Kidney (tissue), 14 donors: ENCODE data around the gene SOCS6. TPM values are rescaled to one million over a fixed set of nuclear protein-coding genes. Genes with fewer than 3 reads are reported as not detected.

Experiments
- DNase-seq, 5 donors: peaks; one replicate each; pipeline ENCODE4 v3.0.0-alpha.2; 2013 to 2020
- FAIRE-seq: peaks from 2 replicates; lab custom pipeline; 2012; peaks lifted over from hg19 to GRCh38; lab: Jason Lieb, UNC
- H3K27ac ChIP-seq, 2 donors: one replicate each; pipeline ENCODE4 v1.7.0; 2013; ENCODE audit warnings: low read depth in 2 of 2, low read length in 2 of 2, inconsistent platforms in 1 of 2
- H3K27me3 ChIP-seq: one replicate; pipeline ENCODE4 v1.7.1; 2013; ENCODE audit warnings: low read length, inconsistent platforms; ENCODE audit not compliant: control insufficient read depth, insufficient read depth
- H3K36me3 ChIP-seq, 3 donors: one replicate each; pipeline versions ENCODE4 v1.7.0 to v1.7.1; 2013; ENCODE audit warnings: low read length in 3 of 3, control low read depth in 1 of 3, inconsistent platforms in 1 of 3; ENCODE audit not compliant: insufficient read depth in 3 of 3, control insufficient read depth in 2 of 3
- H3K4me1 ChIP-seq, 3 donors: one replicate each; pipeline versions ENCODE4 v1.7.0 to v1.7.1; 2013; ENCODE audit warnings: low read length in 3 of 3, inconsistent platforms in 1 of 3, low read depth in 1 of 3; ENCODE audit not compliant: control insufficient read depth in 2 of 3, insufficient read depth in 2 of 3
- H3K4me3 ChIP-seq, 3 donors: one replicate each; pipeline versions ENCODE4 v1.7.0 to v1.8.1; 2013; ENCODE audit warnings: low read length in 3 of 3, control low read depth in 1 of 3, inconsistent platforms in 1 of 3
- H3K9ac ChIP-seq, 3 donors: one replicate each; pipeline versions ENCODE4 v1.7.0 to v1.7.1; 2013; ENCODE audit warnings: low read length in 3 of 3, control low read depth in 1 of 3, inconsistent platforms in 1 of 3
- H3K9me3 ChIP-seq, 3 donors: one replicate each; pipeline versions ENCODE4 v1.7.0 to v1.7.1; 2013; ENCODE audit warnings: low read length in 3 of 3, control low read depth in 1 of 3, inconsistent platforms in 1 of 3; ENCODE audit not compliant: control insufficient read depth in 2 of 3, insufficient read depth in 1 of 3
- intact Hi-C: fragments of 100-400 bp; cut with DNase I; formaldehyde crosslinking; loops from one replicate; pipeline ENCODE4 v1.11.1; 2022
- polyA plus RNA-seq: library from polyadenylated mRNA; stranded (reverse); fragments of 350-450 nt; fragmentation: Illumina TruSeq; extraction: RNeasy Lipid Tissue Mini Kit (QIAGEN cat#74804); gene quantifications from one replicate; pipeline ENCODE4 v1.2.3, GENCODE V29; 2014; ENCODE audit warnings: low read depth, low replicate concordance; ENCODE audit not compliant: insufficient read depth
- total RNA-seq: library from RNA; stranded (reverse); fragmentation: NEBNext Ultra II Directional; extraction: Animal tissue kit (Norgen Biotek cat#: 25700); gene quantifications from one replicate; pipeline ENCODE4 v1.2.1, GENCODE V29; 2021
- TF ChIP-seq, protein P1 (sequence below): IDR thresholded peaks from 3 replicates; pipeline ENCODE4 v1.5.1; 2012; ENCODE audit warnings: mild to moderate bottlenecking, moderate library complexity, borderline replicate concordance; ENCODE audit not compliant: insufficient read depth; ENCODE audit errors: extremely low read depth
- donor health status: control.
- donor health status: control.
- donor health status: control.
- donor health status: control.
- donor health status: control.
- donor health status: DM: yes; HTN: yes; CAD: no.
- donor health status: Normal renal cell carcinoma (clear cell type).

Gene SOCS6
- total and polyA plus RNA-seq, 2 donors from 2014 or later = 5.1 to 18.7 TPM

DNA sequence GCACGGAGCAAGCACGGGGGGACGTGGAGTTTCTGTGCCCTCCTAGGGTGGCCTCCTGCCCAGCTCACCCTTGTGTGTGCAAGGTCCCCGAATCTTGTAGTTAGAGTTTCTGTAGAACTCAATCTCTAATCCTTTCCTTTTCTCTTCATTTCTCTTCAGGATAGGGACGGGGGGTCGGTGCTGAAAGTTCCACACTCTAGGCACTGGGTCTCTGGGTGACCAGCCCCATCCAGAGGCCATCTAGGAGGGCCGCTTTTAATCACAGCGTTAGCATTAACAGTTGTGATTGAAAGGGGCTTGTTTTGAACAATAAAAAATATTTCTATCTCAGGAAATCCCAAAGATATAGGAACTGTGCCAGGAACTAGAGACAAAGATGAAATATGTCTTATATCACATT, 10.5 kb downstream of the SOCS6 start:
- FAIRE-seq = no peak
- Histone ChIP-seq H3K9ac (no peak overlapping the region), H3K9me3 (no peaks in the 10 kb centered on the region), H3K27ac (no peak overlapping the region), H3K36me3 (no peaks in the 10 kb centered on the region), H3K4me3 (no peak overlapping the region), H3K27me3 (no peaks in the 10 kb centered on the region), H3K4me1 (peaks cover 0 to 18% (median 9%) of the 10 kb centered on the region in 3 donors)
- TF ChIP-seq, protein P1, sequence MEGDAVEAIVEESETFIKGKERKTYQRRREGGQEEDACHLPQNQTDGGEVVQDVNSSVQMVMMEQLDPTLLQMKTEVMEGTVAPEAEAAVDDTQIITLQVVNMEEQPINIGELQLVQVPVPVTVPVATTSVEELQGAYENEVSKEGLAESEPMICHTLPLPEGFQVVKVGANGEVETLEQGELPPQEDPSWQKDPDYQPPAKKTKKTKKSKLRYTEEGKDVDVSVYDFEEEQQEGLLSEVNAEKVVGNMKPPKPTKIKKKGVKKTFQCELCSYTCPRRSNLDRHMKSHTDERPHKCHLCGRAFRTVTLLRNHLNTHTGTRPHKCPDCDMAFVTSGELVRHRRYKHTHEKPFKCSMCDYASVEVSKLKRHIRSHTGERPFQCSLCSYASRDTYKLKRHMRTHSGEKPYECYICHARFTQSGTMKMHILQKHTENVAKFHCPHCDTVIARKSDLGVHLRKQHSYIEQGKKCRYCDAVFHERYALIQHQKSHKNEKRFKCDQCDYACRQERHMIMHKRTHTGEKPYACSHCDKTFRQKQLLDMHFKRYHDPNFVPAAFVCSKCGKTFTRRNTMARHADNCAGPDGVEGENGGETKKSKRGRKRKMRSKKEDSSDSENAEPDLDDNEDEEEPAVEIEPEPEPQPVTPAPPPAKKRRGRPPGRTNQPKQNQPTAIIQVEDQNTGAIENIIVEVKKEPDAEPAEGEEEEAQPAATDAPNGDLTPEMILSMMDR = no peak
- intact Hi-C loops = no loop called here
- DNase-seq = no peak

DNA sequence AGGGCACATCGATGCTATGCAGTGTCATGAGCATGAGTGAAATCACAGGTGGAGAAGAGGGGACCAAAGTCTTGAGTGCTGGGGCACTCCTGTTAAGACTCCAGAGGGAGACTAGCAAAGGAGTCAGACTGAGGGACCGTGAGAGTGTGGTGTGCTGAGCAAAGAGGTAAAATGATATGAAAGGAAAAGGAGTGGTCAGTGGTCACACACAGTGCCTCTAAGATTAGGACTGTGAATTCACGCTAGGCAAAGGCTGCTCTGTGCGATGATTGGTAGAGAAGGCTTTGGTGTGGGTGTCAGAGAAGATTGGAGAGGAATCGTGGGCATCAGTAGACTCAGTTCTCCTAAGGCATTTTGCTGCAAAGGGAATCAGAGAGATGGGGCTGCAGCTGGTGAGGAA, 12.8 kb downstream of the SOCS6 start:
- no peaks in the 10 kb centered on the region for H3K4me1 ChIP-seq
- DNase-seq (no peak), FAIRE-seq (no peak)
- no peak overlapping the region for H3K27ac ChIP-seq
- no peaks in the 10 kb centered on the region for H3K9me3 ChIP-seq
- intact Hi-C loops = no loop called here
- H3K4me3 ChIP-seq = no peak overlapping the region
- H3K27me3 ChIP-seq = no peaks in the 10 kb centered on the region
- TF ChIP-seq, protein P1 = no peak
- H3K9ac ChIP-seq = no peak overlapping the region
- H3K36me3 ChIP-seq = no peaks in the 10 kb centered on the region

DNA sequence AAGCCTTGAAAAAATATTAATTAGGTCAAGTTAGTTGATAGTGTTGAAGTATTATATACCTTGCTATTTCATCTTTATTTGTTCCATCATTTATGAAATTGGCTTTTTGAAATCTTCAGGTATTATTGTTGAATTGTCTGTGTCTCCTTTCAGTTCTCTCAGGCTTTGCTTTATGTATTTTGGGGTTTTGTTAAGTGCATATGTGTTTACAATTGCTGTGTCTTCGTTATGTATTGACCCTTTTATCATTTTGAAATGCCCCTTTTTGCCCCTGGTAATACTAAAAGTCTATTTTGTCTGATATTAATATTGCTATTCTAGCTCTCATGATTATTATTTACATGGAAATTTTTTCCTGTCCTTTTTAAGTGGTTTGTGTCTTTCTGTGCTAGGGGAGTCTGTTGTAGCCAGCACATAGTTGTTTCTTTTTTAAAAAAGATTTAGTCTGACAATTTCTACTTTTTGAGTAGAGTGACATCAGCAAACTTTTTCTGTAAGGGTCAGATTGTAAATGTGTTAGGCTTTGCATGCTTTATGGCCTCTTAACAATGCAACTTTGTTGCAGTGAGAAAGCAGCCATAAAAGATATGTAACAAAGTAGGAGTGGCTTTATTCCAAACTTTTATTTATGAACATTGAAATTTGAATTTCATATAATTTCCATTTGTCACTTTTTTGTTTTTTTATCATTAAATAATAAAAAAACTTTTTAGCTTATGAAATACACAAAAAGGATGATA, 19.9 kb downstream of the SOCS6 start:
- no peak overlapping the region for H3K9ac ChIP-seq
- TF ChIP-seq, protein P1 = no peak
- FAIRE-seq (no peak), DNase-seq (no peak)
- H3K4me1 ChIP-seq = peaks cover 0 to 3% (median 0%) of the 10 kb centered on the region in 3 donors
- no peak overlapping the region for H3K27ac ChIP-seq
- no peaks in the 10 kb centered on the region for H3K27me3 ChIP-seq
- no peaks in the 10 kb centered on the region for H3K36me3 ChIP-seq
- H3K9me3 ChIP-seq = no peaks in the 10 kb centered on the region
- H3K4me3 ChIP-seq = no peak overlapping the region
- intact Hi-C loops = no loop called here
